NCI-H446 (cell line): ENCODE results near the gene PLEKHG4B.

Source experiments
- DNase-seq, 2 experiments: peaks; one replicate each; lab custom pipeline; 2025; lab: John Stamatoyannopoulos, UW

Gene PLEKHG4B

GRCh38 chr5:129148-129547 lies 37.2 kb downstream of the PLEKHG4B start:
- DNase-seq, result no peak

GRCh38 chr5:129820-130219 lies 37.9 kb downstream of the PLEKHG4B start:
- DNase-seq, result no peak

- DNase-seq, result no peak
Measured at GRCh38 chr5:130601-131131, 38.7 kb downstream of the PLEKHG4B start.

- no peak for DNase-seq
Measured at GRCh38 chr5:136901-137300, 44.9 kb downstream of the PLEKHG4B start.

- DNase-seq, result no peak
Measured at GRCh38 chr5:137741-138140, 45.8 kb downstream of the PLEKHG4B start.

- DNase-seq, result no peak
Measured at GRCh38 chr5:138936-139335, 47.0 kb downstream of the PLEKHG4B start.

GRCh38 chr5:139579-140442 lies 47.8 kb downstream of the PLEKHG4B start:
- no peak for DNase-seq

- DNase-seq, result no peak
Measured at GRCh38 chr5:140443-140829, 48.5 kb downstream of the PLEKHG4B start.

GRCh38 chr5:141211-141610 lies 49.2 kb downstream of the PLEKHG4B start:
- DNase-seq, result no peak

- DNase-seq, result no peak
Measured at GRCh38 chr5:141761-142160, 49.8 kb downstream of the PLEKHG4B start.

GRCh38 chr5:142246-142810 lies 50.4 kb downstream of the PLEKHG4B start:
- DNase-seq, result no peak

GRCh38 chr5:143041-143440 lies 51.1 kb downstream of the PLEKHG4B start:
- DNase-seq, result no peak

GRCh38 chr5:144941-145340 lies 53.0 kb downstream of the PLEKHG4B start:
- DNase-seq, result no peak

GRCh38 chr5:145585-146323 lies 53.8 kb downstream of the PLEKHG4B start:
- DNase-seq, result no peak

- DNase-seq, result no peak
Measured at GRCh38 chr5:147751-148150, 55.8 kb downstream of the PLEKHG4B start.

- DNase-seq, result peak; percentile 83 to 90
Measured at GRCh38 chr5:149745-150485, 57.9 kb downstream of the PLEKHG4B start.

GRCh38 chr5:150746-151145 lies 58.8 kb downstream of the PLEKHG4B start:
- peak; percentile 79 for DNase-seq

GRCh38 chr5:152077-152476 lies 60.1 kb downstream of the PLEKHG4B start:
- no peak for DNase-seq

GRCh38 chr5:153256-153655 lies 61.3 kb downstream of the PLEKHG4B start:
- no peak for DNase-seq

GRCh38 chr5:154236-154635 lies 62.3 kb downstream of the PLEKHG4B start:
- DNase-seq, result no peak

- no peak for DNase-seq
Measured at GRCh38 chr5:154826-155225, 62.9 kb downstream of the PLEKHG4B start.
